GM18517 (cell line): ENCODE results near the gene LEF1.
"Not testable (repeated sequence)": the region's sequence is repeated elsewhere in the genome, so short reads cannot be mapped to it uniquely, and the experiment has no call there.

Experiments
- ATAC-seq: cut with Tn5 transposase; IDR thresholded peaks from one replicate; pipeline ENCODE4 v1.9.1; 2021; ENCODE audit warnings: mild to moderate bottlenecking, moderate library complexity; ENCODE audit not compliant: unreplicated experiment

Gene LEF1

GRCh38 chr4:108037884-108038283, 130.8 kb downstream of the LEF1 start:
- ATAC-seq = no peak

DNA sequence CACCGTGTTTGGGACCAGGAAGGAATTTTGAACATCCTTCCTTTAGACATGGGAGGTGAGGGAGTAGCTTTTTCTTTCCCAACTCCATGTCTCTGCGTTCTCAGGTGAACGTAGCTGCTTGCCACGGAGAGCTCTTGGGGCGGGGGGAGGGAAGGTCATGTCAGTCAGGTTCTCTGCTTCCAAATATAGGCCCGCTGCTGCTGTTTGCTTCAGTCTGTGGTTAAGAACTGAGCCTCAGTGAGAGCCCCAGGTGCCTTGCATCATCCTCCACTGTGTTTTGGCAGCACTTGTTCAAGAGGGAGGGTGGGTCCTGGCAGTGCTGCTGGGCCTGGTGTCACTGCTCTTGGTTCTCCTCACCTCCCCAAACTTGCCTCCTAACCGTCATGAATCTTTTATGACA, 132.5 kb downstream of the LEF1 start:
- peak; percentile 94 for ATAC-seq

GRCh38 chr4:108035691-108036090, 133.0 kb downstream of the LEF1 start:
- no peak for ATAC-seq

DNA sequence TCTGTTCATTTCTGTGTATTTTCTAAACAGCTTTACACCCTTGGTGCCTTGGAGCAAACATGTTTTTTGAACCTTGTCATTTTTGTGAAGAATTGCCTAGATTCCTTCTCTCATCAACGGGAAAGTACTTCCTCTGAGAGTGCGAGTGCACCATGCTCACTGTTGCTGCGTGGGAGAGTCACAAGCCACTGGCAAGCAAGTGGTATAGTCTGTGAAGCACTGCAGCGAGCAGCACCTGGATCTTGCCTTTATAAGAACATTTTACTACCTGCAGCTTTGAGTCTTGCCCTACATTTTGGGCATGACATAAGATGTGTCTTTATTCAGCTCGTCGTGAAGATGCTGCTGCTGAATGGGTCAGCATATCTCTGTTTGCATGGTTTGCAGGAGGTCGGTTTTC, 134.2 kb downstream of the LEF1 start:
- ATAC-seq = no peak

DNA sequence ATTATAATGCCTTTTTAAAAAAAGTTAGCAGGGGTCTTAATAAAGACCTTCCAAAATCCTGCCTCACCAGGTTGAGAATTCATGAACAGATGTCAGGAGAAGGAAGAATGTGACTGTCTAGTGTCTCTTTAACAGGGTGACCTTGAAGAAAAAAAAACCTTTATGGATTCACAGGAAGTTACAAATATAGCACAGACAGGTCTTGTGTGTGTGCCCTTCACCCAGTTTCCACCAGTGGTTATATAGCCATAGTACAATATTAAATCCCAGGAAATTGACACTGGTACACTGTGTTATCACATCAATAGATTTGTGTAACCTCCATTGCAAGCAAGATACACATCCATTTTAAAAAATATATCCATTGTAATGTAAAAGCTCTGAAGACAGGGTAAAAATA, 135.4 kb downstream of the LEF1 start:
- no peak for ATAC-seq

- ATAC-seq = no peak
Measured at GRCh38 chr4:108031427-108032083, 137.2 kb downstream of the LEF1 start.

DNA sequence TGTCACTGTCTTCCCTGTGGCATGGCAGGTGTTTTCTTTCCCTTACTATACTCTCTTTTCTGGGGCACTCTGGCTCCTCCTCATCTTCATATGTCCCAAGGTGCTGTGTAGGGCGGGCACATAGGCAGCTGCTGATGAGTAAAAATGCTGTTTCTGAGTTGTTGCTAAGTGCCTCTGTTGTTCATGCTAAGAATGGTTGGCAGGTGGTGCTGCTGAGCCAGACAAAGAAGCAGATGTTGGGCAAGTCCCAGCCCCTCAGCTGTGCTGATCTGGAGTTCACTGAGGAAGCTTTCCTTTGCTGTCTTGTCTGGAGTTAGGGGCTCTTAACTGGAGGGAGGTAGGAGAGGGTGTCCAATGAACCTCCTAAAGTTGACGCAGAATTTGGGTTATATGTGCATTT, 138.4 kb downstream of the LEF1 start:
- peak; percentile 97 for ATAC-seq

DNA sequence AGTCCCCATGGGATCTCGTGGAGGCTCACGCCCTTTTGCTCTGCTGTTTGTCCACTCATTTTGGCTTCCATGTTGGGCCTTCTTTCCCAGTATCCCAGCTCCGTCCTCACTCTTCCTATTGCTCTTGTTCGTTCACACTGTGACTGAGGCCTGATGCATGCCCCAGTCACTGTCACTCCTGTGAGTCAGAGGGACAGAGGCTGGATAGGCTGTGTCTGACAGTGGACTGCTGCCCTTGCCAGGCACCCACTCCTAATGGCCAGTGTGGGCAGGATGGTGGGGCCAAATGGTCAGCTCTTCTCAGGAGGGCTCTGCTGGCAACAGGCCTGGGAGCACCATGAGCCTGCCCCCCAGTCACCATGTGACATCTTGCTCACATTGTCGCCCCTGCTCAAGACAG, 139.0 kb downstream of the LEF1 start:
- ATAC-seq = no peak

- ATAC-seq = no peak
Measured at GRCh38 chr4:108029016-108029720, 139.6 kb downstream of the LEF1 start.

DNA sequence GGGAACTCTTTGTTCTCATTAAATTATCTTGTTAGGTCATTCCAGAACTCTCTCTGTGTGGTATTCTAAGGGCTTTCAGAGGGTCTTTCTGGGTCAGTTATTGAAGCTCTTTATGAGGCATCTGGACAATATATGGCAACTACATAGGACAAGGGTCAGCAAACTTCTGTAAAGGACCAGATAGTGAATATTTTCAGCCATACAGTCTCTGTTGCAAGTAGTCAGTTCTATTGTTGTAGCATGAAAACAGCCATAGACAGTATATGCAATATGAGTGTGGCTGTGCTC, 143.9 kb downstream of the LEF1 start:
- no peak for ATAC-seq

DNA sequence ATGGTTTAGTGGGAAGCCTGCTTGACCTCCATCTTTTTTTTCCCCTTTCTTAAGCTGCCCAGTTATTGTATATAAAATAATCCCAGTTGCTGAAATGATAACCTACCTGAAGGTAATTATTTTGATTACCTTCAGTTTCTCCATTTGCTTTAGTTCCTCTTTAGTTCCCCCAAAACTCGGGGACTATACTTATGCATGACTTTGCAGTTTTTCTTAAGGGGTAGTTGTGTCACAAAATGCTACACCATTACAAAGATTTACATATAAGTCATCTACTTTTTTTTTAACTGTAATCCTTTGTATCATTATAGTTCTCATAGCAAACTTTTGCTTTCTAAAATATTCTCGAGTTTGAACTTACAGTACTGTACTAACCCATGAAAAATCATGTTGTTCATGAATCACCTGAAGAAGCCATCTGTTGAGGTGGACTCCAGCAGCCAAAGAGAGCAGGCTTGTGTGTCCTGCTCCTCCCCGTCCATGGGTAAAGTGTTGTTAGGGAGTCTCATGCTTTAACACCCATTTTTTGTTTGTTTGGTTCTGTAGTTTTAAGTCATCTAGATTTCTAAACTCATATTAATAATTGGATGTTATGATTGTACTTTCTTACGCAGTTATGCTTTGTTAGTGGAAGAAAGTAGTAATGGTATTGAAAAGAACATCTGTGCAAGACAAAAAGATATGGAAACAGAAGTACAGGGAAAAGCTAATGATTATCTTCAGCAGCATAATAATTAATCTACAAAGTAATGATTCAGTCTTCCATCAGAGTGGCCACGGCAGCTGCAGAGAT, 144.5 kb downstream of the LEF1 start:
- ATAC-seq = no peak

DNA sequence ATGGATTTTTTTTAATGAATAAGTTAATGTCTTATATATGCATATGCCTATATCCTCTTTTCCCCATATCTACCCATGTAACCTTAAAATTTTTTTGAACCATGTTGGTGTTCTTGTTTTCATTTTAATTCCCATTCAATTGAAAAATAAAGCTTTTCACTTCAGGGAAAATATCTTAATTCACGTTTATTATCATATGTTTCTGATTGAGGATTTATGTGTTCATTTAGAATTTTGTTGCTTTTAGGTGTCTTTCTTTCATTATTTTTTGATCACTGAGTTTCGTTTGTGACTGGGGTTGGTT, 149.9 kb downstream of the LEF1 start:
- ATAC-seq = no peak

- peak; percentile 86 for ATAC-seq
Measured at GRCh38 chr4:108018040-108018883, 150.5 kb downstream of the LEF1 start.

DNA sequence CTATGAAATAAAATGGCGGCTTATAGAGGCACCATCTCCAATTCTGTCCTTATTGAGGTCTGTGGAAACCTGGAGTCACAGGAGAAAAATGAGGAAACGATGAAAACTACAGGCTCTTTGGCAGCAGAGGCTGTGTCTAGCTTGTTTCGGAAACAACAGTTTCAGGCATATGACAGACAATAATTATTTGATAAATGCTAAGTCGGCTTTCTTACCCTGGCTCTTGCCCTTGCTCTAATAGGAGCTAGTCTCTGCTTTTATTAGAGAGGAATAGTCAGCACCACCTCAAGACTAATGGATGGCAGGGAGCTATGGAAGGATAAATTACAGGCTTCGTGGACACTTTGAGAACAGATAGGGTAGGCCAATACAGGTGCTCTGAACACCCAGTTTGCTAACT, 154.8 kb downstream of the LEF1 start:
- no peak for ATAC-seq

DNA sequence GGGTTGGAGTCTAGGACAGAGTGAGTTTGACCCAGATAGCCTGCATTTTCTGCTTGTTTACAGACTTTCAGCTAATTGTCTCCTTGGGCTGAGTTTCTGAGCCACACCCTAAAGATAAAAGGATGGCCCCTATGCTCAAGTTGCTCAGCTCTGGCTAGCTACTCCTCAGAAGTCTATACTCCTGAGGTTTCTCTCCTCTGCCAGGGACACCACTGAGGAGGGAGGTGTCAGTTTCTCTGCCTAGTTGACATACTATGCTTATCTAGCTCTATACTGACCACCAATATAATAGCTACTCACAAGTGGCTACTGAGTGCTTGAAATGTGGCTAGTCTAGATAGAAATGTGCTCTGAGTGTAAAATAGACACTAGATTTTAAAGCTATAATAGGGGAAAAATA, 155.4 kb downstream of the LEF1 start:
- ATAC-seq = no peak

DNA sequence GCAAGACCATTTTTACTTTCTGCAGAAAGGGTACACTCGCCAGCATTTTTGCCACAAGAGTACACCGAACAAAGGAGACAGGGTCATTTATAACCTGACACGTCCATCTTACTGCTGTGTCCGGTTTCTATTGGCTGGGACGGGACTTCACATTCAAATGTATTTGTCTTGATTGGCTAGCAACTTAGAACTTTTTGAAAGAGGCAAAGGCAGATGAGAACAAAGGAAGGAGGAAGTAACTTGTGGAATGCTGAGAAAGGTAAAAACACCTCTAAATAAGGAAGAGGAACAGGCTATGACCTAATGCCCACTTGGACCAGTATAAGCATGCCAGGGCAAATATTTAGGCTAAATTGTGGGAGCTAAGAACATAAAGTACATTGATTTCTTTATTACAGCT, 156.3 kb downstream of the LEF1 start:
- not testable (repeated sequence) for ATAC-seq

DNA sequence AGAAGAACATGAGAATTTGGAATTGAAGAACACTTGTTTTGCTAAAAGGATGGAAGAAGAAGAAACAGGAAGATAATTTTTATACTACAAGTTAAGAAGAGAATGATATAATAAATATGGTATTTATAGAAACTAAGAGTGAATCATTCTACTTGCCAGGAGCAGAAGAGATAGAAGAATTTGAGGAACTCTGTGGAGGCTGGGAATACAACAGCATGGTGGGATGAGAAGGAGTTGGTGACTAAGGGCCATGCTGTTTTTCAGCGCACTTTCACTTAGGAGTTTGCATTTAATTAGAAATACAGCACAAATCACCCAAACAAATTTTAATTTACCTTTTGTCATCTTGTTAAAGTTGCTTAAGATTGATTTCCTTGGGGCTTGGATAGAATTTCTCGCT, 158.6 kb downstream of the LEF1 start:
- no peak for ATAC-seq

- ATAC-seq = no peak
Measured at GRCh38 chr4:108008721-108009120, 160.0 kb downstream of the LEF1 start.

DNA sequence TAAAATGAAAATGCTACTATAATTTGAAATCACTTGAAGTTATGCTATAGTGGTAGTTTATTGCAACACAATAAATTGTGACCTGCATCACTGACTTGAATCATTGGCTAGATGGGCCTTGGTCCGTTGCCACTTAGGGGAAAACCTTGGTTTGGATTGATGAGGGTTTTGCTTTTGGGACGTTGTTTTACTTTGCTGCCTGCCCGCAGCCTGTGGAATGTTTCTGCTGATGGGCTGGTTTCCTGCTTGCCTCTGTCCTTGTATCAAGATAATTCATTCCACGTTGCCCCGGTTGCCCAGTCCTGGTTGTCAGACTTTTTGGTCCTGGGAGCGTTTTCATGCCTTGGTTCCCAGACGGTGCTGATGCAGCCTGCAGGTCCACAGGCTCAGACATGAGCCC, 160.7 kb downstream of the LEF1 start:
- no peak for ATAC-seq

GRCh38 chr4:108006361-108006760, 162.4 kb downstream of the LEF1 start:
- no peak for ATAC-seq

- no peak for ATAC-seq
Measured at GRCh38 chr4:108005807-108006206, 162.9 kb downstream of the LEF1 start.

- ATAC-seq = no peak
Measured at GRCh38 chr4:108004646-108005045, 164.1 kb downstream of the LEF1 start.
